ENCODE data around the gene NBPF14.
"Not testable (repeated sequence)": the region's sequence is repeated elsewhere in the genome, so short reads cannot be mapped to it uniquely, and the experiment has no call there.

Gene NBPF14, protein sequence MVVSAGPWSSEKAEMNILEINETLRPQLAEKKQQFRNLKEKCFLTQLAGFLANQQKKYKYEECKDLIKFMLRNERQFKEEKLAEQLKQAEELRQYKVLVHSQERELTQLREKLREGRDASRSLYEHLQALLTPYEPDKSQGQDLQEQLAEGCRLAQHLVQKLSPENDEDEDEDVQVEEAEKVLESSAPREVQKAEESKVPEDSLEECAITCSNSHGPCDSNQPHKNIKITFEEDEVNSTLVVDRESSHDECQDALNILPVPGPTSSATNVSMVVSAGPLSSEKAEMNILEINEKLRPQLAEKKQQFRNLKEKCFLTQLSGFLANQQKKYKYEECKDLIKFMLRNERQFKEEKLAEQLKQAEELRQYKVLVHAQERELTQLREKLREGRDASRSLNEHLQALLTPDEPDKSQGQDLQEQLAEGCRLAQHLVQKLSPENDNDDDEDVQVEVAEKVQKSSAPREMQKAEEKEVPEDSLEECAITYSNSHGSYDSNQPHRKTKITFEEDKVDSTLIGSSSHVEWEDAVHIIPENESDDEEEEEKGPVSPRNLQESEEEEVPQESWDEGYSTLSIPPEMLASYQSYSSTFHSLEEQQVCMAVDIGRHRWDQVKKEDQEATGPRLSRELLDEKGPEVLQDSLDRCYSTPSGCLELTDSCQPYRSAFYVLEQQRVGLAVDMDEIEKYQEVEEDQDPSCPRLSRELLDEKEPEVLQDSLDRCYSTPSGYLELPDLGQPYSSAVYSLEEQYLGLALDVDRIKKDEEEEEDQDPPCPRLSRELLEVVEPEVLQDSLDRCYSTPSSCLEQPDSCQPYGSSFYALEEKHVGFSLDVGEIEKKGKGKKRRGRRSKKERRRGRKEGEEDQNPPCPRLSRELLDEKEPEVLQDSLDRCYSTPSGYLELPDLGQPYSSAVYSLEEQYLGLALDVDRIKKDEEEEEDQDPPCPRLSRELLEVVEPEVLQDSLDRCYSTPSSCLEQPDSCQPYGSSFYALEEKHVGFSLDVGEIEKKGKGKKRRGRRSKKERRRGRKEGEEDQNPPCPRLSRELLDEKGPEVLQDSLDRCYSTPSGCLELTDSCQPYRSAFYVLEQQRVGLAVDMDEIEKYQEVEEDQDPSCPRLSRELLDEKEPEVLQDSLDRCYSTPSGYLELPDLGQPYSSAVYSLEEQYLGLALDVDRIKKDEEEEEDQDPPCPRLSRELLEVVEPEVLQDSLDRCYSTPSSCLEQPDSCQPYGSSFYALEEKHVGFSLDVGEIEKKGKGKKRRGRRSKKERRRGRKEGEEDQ (N-terminal part only)

DNA sequence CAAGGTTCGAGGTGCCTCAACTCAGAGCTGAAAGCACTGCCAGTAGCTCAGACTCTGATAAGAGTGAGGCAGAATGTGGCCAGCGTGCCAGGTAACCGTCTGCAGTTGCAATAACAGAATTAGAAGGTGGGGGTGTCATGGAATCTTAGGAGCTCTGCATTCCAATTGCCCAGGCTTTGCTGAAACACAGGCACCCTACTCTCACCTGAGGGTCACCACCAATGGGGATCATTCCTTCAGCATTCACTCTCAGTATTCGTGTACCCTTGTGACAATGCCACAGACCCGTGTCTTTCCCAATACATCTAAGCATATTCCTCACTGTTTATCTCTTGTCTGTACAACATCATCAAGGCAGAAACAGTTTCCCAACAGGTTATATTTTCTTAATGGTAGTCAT lies at the start of gene NBPF14:
Gene NBPF14 (minus strand): TSS at position 101 of the 400 bp plus-strand sequence. CDS start 294 bp downstream, outside the sequence.
- DNase-seq: not testable (repeated sequence)

DNA sequence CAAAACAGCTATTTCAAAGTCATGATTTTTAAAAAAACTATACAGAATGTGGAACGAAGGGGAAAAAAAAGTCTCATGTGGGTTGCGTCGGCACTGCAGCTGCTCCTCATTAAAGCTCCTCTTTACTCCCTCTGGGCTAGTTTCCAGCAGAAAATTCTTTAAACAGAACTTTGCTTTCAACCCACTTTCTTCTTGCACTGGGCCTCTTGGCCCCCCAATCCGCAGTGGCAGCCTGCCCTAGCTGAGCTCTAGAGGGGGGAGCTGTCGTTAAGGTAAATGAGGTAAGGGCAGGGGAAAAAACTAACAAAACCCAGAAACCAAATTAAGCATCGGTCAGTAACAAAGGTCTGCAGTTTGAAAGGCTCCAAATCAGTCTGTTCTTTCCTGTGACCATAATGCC lies 29.6 kb upstream of the NBPF14 start:
- not testable (repeated sequence) for DNase-seq

DNA sequence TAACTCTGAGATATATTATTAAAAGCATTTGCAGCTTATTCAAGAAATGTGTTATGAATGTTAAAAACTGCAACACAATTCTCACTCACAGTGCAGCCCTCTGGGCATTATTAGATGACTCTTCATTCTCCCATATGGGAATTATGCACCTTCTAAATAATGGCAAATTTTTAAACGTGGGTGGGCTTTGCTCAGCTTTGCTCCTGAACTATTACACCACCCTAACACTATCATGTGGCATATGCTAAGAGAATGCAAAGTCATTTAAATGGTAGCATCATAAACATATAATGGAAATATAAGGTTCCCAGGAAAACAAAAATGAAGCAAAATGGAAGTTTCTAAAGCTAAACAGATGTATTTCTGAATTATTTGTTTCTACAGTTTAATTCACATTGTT lies 22.4 kb upstream of the NBPF14 start:
- not testable (repeated sequence) for DNase-seq

DNA sequence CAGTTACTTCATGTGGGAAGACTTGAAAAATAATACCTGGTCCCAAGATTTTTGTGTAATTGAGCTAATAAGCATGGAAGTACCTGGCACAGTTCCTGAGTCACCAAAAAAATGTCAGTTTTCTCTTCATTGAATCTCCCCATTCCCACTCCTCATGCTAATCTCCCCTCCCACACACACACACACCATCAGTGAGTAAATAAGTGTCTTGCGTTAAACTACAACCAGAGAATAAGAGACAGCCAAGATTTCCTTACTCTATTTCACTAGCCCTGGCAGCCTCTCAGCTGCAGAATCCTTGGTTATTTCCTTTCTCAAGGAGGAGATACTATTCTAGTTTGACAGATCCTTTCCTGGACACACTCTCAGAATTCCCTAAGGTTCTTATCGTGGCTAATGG lies 9.5 kb upstream of the NBPF14 start:
- not testable (repeated sequence) for DNase-seq

DNA sequence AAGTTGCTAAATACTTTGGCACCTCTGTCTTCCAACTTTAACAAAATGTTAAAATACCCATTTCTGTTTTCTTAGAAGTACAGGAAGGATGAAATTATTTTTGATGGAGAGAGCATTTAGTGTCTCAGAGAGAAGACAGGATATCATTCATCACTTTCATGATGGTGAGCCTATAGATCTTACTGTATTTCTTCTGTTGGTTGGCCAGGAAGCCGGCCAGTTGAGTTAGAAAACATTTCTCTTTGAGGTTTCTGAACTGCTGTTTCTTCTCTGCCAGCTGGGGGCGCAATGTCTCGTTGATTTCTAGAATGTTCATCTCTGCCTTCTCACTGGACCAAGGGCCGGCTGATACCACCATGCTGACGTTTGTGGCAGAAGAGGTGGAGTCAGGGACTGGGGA lies 451 bp downstream of the NBPF14 start:
- DNase-seq: not testable (repeated sequence)

DNA sequence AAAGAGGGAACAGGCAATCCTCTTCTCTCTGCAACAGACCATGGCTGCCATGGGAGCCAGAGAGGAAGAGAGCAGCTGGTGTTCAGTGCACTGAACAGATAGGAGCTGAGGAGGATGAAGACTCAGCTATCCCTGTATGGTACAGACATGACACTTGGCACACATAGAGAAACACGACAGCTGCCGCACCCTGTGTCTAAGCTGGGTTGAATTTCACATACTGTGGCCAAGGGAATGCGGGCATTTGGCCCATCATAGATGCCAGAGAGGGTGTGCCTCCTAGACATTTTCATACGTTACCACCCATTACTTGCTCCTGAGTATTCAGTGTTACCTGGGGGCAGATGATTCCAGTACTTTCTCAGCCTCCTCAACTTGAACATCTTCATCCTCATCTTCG lies 4.7 kb downstream of the NBPF14 start:
- DNase-seq: not testable (repeated sequence)

DNA sequence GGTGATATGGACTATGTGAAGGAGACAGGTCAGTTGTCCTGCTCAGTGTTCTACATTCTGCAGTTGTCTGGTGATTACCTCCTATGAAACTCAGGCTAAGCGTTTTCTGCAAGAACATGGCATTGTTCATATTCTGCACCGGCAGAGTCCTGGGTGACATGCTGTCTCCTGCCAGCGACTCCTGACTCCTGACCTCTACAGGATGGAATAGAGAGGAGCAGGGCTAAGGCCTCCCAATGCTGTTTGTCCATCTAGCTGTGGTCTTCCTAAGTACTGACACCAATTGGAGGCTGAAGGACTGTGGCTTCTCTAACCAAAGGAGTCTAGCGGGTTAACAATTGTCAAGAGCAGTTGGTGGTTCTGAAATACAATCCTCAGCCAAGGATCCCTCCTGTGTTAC lies 63.7 kb downstream of the NBPF14 start:
- DNase-seq: not testable (repeated sequence)

DNA sequence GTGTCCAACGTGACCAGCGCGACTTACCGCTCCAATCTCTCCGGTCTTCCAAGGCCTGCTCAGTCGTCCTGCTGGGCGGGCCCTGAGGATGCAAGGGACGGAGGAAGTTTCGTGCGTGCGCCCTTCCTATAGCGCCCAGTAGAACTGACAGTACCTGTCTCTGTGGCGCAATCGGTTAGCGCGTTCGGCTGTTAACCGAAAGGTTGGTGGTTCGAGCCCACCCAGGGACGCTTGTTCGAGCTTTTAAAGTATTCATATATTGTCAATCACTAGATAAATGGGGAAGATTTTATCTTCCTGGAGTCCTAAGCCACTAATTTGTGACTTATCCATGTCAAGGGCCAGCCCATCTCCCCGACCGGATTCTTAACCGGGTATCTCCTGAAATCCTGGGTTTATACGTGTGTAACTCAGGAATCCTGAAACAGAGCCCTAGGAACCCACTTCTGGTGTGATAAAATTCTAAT lies 66.7 kb downstream of the NBPF14 start:
- DNase-seq: not testable (repeated sequence)

DNA sequence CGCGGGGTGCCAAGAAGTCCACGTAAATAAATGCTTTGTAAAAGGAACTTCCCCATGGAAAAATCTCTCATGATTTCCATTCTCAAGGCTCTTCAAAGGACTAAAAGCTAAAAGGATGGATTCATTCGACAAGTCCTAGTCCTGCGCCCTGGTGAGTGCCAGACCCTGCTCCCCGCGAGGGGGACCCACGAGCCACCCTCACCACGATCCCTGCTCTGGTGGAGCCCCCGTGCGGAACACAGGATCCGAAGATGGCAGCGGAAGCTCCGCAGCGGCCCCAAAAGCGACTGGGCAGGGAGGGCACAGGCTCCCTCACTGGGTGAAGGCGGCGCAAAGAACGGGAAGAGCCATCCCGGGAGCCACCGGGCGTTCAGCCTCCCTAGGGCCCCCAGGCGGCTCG lies 67.2 kb downstream of the NBPF14 start:
- DNase-seq: not testable (repeated sequence)

DNA sequence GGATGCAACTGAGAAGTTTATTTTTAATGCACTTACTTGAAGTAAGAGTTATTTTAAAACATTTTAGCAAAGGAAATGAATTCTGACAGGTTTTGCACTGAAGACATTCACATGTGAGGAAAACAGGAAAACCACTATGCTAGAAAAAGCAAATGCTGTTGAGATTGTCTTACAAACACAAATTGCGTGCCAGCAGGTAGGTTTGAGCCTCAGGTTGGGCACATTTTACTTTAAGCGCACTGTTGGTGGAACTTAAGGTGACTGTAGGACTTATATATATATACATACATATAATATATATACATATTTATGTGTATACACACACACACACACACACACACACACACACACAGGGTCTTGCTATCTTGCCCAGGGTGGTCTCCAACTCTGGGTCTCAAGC lies 69.2 kb downstream of the NBPF14 start:
- not testable (repeated sequence) for DNase-seq

DNA sequence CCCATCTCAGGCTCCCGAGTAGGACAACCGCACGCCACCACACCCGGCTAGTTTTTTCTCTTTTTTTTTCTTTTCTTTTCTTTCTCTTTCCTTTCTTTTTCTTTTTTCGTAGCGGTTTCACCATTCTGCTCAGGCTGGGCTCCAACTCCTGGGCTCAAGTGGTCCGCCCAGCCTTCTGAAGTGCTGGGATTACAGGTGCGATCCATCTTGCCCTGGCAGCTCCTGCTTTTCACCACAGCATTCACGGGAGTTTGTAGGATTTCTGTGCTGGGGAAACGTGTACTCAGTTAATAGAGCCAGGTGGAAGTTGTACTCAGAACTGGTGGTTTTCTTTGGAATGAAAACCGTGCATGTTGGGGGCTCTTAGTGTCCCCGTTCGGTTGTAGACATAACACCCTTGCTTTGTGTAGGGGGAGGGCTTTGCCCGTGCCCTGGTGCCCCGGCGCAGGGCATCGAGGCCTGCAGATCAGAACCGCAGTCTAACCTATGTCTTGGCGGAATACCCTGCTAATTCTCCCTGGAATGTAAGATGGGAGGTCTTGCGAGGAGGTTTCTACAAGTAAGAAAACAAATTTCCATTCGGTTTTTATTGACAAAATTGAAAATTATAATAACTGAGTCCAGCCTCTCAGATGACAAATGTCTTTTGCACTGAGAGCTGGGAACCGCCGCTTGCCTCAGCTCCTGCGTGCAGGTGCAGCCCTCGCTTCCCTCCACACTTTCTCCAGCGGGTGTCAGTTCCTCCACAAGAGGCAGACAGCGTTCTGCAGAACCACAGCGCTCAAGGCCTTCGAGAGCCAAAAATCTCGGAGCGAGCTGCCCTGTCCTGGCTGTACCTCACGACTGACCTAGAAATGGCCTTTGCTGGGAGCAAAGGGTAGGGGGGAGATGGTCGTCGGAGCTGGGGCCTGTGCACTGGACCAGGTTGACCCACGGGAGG lies 72.3 kb downstream of the NBPF14 start:
- DNase-seq: not testable (repeated sequence)

DNA sequence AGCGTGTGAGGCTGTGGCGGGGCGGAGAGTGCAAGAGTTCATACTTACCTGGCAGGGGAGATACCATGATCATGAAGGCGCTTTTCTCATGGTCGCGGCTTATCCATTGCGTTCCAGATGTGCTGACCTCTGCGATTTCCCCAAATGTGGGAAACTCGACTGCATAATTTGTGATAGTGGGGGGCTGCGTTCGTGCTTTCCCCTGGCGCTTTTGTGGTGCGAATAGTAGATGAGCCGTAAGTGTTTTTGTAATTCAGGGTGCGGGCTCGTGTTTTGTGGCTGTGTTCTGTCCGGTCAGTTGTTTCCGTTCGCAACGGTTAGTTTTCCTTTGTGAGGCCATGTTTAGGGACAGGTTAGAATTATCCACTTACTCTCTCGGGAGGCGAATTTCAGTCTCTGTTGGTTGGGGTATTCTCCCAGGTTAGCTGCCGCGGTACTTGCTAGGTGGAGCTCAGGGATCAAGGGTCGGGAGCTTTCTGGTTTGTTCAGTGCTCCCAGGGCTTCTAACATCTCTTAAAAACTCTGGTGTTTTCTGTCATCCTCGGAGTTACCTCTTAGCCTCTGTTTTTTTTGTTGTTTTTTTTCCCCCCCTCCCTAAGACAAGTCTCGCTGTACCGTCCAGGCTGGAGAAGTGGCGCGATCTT lies 73.1 kb downstream of the NBPF14 start:
- not testable (repeated sequence) for DNase-seq

DNA sequence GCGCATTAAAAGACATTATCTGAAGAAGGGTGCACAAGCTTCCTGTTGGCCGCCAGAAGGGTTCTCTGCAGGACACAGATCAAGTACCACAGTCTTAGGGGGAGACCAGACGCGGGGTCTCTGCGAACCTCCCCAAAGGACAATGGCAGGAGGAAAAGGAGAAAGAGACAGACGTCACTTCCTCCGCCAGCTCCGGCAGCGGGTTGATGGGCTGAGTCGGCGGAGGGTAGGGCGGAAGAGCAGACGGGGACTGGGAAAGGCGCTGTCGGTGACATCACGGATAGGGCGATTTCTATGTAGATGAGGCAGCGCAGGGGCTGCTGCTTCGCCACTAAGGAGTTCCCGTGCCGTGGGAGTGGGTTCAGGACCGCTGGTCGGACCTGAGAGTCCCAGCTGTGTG lies 73.7 kb downstream of the NBPF14 start:
- not testable (repeated sequence) for DNase-seq

DNA sequence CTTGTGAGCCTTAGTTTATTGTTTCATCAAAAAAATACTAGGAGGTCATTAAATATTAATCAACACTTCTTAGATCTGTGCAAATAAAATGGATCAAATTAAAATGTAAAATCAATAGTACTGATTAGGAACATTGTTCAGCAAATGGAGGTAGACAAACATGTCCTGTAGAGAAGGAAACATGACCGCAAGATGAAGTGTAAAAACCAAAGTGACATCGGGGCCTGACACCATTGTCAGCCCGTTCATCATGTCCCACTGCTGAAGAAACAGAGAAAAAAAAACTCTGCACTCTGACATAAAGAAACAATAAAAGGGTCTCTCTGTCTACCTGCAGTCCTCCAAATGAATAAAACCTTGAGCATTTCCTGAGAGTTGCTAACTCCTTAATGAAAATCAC lies 81.5 kb downstream of the NBPF14 start:
- DNase-seq: not testable (repeated sequence)

DNA sequence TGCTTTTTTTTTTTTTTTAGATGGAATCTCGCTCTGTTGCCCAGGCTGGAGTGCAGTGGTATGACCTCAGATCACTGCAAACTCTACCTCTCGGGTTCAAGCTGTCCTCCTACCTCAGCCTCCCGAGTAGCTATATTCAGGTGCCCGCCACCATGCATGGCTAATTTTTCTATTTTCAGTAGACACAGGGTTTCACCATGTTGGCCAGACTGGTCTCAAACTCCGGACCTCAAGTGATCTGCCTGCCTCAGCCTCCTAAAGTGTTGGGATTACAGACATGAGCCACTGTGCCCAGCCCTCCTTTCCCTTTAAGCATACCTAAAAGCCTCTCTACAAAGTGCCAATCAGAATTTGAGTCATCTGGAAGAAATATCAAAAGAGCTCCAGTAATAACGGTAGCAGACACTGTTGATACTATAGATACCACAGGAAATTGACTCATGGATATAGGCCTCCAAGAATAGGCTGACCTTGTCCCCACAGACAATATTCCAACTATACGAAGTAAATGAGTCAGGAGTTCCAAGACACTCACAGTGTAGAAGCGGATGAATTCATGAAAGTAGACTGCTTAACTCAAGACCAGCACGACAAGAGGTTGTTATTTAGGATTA lies 83.1 kb downstream of the NBPF14 start:
- not testable (repeated sequence) for DNase-seq

DNA sequence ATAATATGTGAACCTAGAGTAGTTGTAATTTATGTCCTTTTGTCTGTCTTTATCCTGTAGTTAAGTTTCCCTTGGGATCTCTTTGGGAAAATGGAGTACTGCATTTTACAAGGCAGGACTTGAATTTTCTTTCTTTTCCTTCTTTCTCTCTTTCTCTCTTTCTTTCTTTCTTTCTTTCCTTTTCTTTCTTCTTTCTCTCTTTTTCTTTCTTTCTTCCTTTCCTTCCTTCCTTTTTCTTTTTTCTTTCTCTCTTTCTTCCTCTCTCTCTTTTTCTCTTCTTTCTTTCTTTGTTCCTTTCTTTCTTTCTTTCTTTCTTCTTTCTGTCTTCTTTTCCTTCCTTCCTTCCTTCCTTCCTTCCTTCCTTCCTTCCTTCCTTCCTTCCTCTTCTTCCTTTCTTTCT lies 101.9 kb downstream of the NBPF14 start:
- not testable (repeated sequence) for DNase-seq

DNA sequence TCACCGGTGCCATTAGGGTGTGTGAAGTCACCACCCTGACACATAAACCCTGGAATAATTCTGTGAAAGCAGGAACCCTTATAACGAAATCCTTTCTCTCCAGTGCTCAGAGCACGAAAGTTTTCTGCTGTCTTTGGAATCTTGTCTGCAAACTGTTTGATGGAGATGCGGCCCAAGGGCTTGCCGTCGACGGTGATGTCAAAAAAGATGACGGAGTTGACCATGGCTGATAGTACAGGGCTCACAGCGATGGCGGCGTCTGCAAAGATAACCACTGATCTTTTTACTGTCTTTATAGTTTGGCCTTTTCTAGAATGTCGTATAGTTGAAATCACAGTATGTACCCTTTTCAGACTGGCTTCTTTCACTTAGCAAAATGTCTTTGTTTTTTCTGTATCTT lies 112.8 kb downstream of the NBPF14 start, which contains the start of gene PPIAL4G:
Gene PPIAL4G (minus strand): TSS at position 274 of the 400 bp plus-strand sequence. CDS start 50 bp downstream, at position 224.
- DNase-seq: not testable (repeated sequence)
